ENCODE data around the gene FAM181A.

FAM181A gene
- total RNA-seq: 0 to 0.07 (median 0) reads per million in 9 experiments

- Mint-ChIP-seq H3K36me3 (ENCODE audit: insufficient read depth) (peaks cover 2% of the 10 kb centered on the region), H3K27ac (no peak within 1 kb of the TSS), H3K4me1 (ENCODE audit: low read depth in 2 of 2) (no peaks in the 10 kb centered on the region), H3K9me3 (no peaks in the 10 kb centered on the region), H3K4me3 (no peak within 1 kb of the TSS), H3K27me3 (no peaks in the 10 kb centered on the region)
- ATAC-seq (replicated peaks): no peak
- DNase-seq: no peak
These were observed at the start of gene FAM181A for GRCh38 chr14:93926873-93927799. Gene FAM181A (plus strand): TSS chr14:93927344. CDS start chr14:93928286, 942 bp downstream.

GRCh38 chr14:93878212-93878611 is 48.9 kb upstream of the FAM181A start:
- peaks cover 40 to 69% of the 10 kb centered on the region in 2 donors for H3K27me3 Mint-ChIP-seq
- DNase-seq: no peak
- H3K4me3 Mint-ChIP-seq: no peak overlapping the region
- H3K9me3 Mint-ChIP-seq: no peaks in the 10 kb centered on the region
- no peak for ATAC-seq (replicated peaks)
- no peak overlapping the region for H3K27ac Mint-ChIP-seq
- peaks cover 0 to 2% of the 10 kb centered on the region in 2 donors for H3K4me1 Mint-ChIP-seq (ENCODE audit: low read depth in 2 of 2)
- no peaks in the 10 kb centered on the region for H3K36me3 Mint-ChIP-seq (ENCODE audit: insufficient read depth)

GRCh38 chr14:93878871-93879270 is 48.3 kb upstream of the FAM181A start:
- ATAC-seq (replicated peaks): no peak
- H3K9me3 Mint-ChIP-seq: no peaks in the 10 kb centered on the region
- DNase-seq: no peak
- H3K4me1 Mint-ChIP-seq (ENCODE audit: low read depth in 2 of 2): peaks cover 0 to 2% of the 10 kb centered on the region in 2 donors
- no peaks in the 10 kb centered on the region for H3K36me3 Mint-ChIP-seq (ENCODE audit: insufficient read depth)
- H3K27me3 Mint-ChIP-seq: peaks cover 35 to 62% of the 10 kb centered on the region in 2 donors
- H3K27ac Mint-ChIP-seq: no peak overlapping the region
- no peak overlapping the region for H3K4me3 Mint-ChIP-seq

- Mint-ChIP-seq H3K4me3 (no peak overlapping the region), H3K4me1 (ENCODE audit: low read depth in 2 of 2) (peaks cover 1 to 2% of the 10 kb centered on the region in 2 donors), H3K27ac (no peak overlapping the region), H3K36me3 (ENCODE audit: insufficient read depth) (no peaks in the 10 kb centered on the region), H3K9me3 (no peaks in the 10 kb centered on the region), H3K27me3 (peaks cover 35 to 60% of the 10 kb centered on the region in 2 donors)
- DNase-seq: no peak
- ATAC-seq (replicated peaks): no peak
These were observed 47.7 kb upstream of the FAM181A start for GRCh38 chr14:93879362-93879983.

GRCh38 chr14:93880021-93880820 is 46.9 kb upstream of the FAM181A start:
- DNase-seq (no peak), ATAC-seq (replicated peaks) (no peak)
- Mint-ChIP-seq H3K27ac (no peak overlapping the region), H3K4me1 (ENCODE audit: low read depth in 2 of 2) (peaks cover 7 to 8% of the 10 kb centered on the region in 2 donors), H3K27me3 (peaks cover 35 to 60% of the 10 kb centered on the region in 2 donors), H3K9me3 (peaks cover 4 to 7% of the 10 kb centered on the region in 2 donors), H3K36me3 (ENCODE audit: insufficient read depth) (no peaks in the 10 kb centered on the region), H3K4me3 (no peak overlapping the region)

- Mint-ChIP-seq H3K4me1 (ENCODE audit: low read depth in 2 of 2) (peaks cover 6 to 8% of the 10 kb centered on the region in 2 donors), H3K36me3 (ENCODE audit: insufficient read depth) (no peaks in the 10 kb centered on the region), H3K27me3 (peaks cover 29 to 39% of the 10 kb centered on the region in 2 donors), H3K4me3 (no peak overlapping the region), H3K27ac (peak overlapping the region in 1 of 2 donors; percentile 27), H3K9me3 (peaks cover 4 to 9% of the 10 kb centered on the region in 2 donors)
- no peak for ATAC-seq (replicated peaks)
- no peak for DNase-seq
These were observed 42.2 kb upstream of the FAM181A start for GRCh38 chr14:93884950-93885349.

- H3K27ac Mint-ChIP-seq: no peak overlapping the region
- peaks cover 4 to 9% of the 10 kb centered on the region in 2 donors for H3K9me3 Mint-ChIP-seq
- ATAC-seq (replicated peaks) (no peak), DNase-seq (no peak)
- no peak overlapping the region for H3K4me3 Mint-ChIP-seq
- no peaks in the 10 kb centered on the region for H3K36me3 Mint-ChIP-seq (ENCODE audit: insufficient read depth)
- peaks cover 33 to 45% of the 10 kb centered on the region in 2 donors for H3K27me3 Mint-ChIP-seq
- peaks cover 6 to 8% of the 10 kb centered on the region in 2 donors for H3K4me1 Mint-ChIP-seq (ENCODE audit: low read depth in 2 of 2)
These were observed 38.1 kb upstream of the FAM181A start for GRCh38 chr14:93888995-93889394.

GRCh38 chr14:93889739-93890483 is 37.2 kb upstream of the FAM181A start:
- Mint-ChIP-seq H3K4me3 (no peak overlapping the region), H3K27me3 (peaks cover 33 to 45% of the 10 kb centered on the region in 2 donors), H3K27ac (no peak overlapping the region), H3K4me1 (ENCODE audit: low read depth in 2 of 2) (peaks cover 2 to 3% of the 10 kb centered on the region in 2 donors), H3K9me3 (peaks cover 2 to 5% of the 10 kb centered on the region in 2 donors), H3K36me3 (ENCODE audit: insufficient read depth) (no peaks in the 10 kb centered on the region)
- ATAC-seq (replicated peaks) (no peak), DNase-seq (no peak)

- Mint-ChIP-seq H3K27ac (no peak overlapping the region), H3K4me1 (ENCODE audit: low read depth in 2 of 2) (no peaks in the 10 kb centered on the region), H3K27me3 (peaks cover 40 to 45% of the 10 kb centered on the region in 2 donors), H3K36me3 (ENCODE audit: insufficient read depth) (no peaks in the 10 kb centered on the region), H3K4me3 (no peak overlapping the region), H3K9me3 (no peaks in the 10 kb centered on the region)
- ATAC-seq (replicated peaks) (no peak), DNase-seq (no peak)
These were observed 35.2 kb upstream of the FAM181A start for GRCh38 chr14:93891756-93892504.

- Mint-ChIP-seq H3K36me3 (ENCODE audit: insufficient read depth) (no peaks in the 10 kb centered on the region), H3K27ac (no peak overlapping the region), H3K27me3 (peaks cover 40 to 50% of the 10 kb centered on the region in 2 donors), H3K9me3 (no peaks in the 10 kb centered on the region), H3K4me3 (no peak overlapping the region), H3K4me1 (ENCODE audit: low read depth in 2 of 2) (no peaks in the 10 kb centered on the region)
- ATAC-seq (replicated peaks): no peak
- no peak for DNase-seq
These were observed 34.7 kb upstream of the FAM181A start for GRCh38 chr14:93892505-93892839.

- DNase-seq (peak; percentile 68 to 71 (median 69)), ATAC-seq (replicated peaks) (peak; percentile 66)
- Mint-ChIP-seq H3K36me3 (ENCODE audit: insufficient read depth) (no peaks in the 10 kb centered on the region), H3K4me3 (no peak overlapping the region), H3K27ac (no peak overlapping the region), H3K4me1 (ENCODE audit: low read depth in 2 of 2) (no peaks in the 10 kb centered on the region), H3K27me3 (peaks cover 39 to 55% of the 10 kb centered on the region in 2 donors), H3K9me3 (no peaks in the 10 kb centered on the region)
These were observed 34.1 kb upstream of the FAM181A start for GRCh38 chr14:93892923-93893558.

All from effector memory CD8-positive, alpha-beta T cell (primary cell).